K562 (cell line): ENCODE results near the gene SAMD10. TPM values are rescaled to one million over a fixed set of nuclear protein-coding genes. Genes with fewer than 3 reads are reported as not detected.

ENCODE experiments used
- HOXB6 ChIP-seq: fragments of 250-450 bp; sonication (Bioruptor Pico); IDR thresholded peaks from 2 replicates; pipeline ENCODE4 v1.5.1; 2022; ENCODE audit warnings: mild to moderate bottlenecking, borderline replicate concordance
- ID3 ChIP-seq, 2 experiments: fragments of 250-450 bp in 1 of 2; fragments of 450-650 bp in 1 of 2; sonication (Bioruptor Pico) in 1 of 2; IDR thresholded peaks; 2 replicates each; pipeline versions ENCODE4 v1.6.1 to v1.8.0; 2016 to 2021; ENCODE audit warnings: mild to moderate bottlenecking in 2 of 2, moderate library complexity in 2 of 2, missing compliant biosample characterization in 1 of 2, missing genetic modification characterization in 1 of 2
- JUND ChIP-seq, 2 experiments: IDR thresholded peaks; 2 replicates in 1 of 2; 3 replicates in 1 of 2; pipeline ENCODE4 v1.6.1; 2011; ENCODE audit warnings: borderline replicate concordance in 2 of 2, low read depth in 2 of 2, low read length in 2 of 2, improper control_type of control experiment in 1 of 2, missing biosample characterization in 1 of 2, missing genetic modification characterization in 1 of 2, missing genetic modification reagents in 1 of 2
- PBX2 ChIP-seq, 2 experiments: IDR thresholded peaks in 1 of 2; conservative IDR thresholded peaks in 1 of 2; 2 replicates each; pipeline ENCODE4 v1.6.1; 2016; ENCODE audit warnings: low read depth in 2 of 2, mild to moderate bottlenecking in 1 of 2, missing compliant biosample characterization in 1 of 2, missing genetic modification characterization in 1 of 2, moderate library complexity in 1 of 2
- PTRF ChIP-seq: fragments of 450-650 bp; IDR thresholded peaks from 2 replicates; pipeline ENCODE4 v1.6.1; 2016; ENCODE audit warnings: mild to moderate bottlenecking, missing genetic modification characterization, missing compliant biosample characterization
- RFX1 ChIP-seq: fragments of 450-650 bp; IDR thresholded peaks from 2 replicates; pipeline ENCODE4 v1.6.1; 2016; ENCODE audit warnings: mild to moderate bottlenecking, moderate library complexity
- STAT5A ChIP-seq: IDR thresholded peaks from 2 replicates; pipeline ENCODE4 v1.6.1; 2012; ENCODE audit warnings: low read length, inconsistent platforms, borderline replicate concordance
- TAF1 ChIP-seq: IDR thresholded peaks from 2 replicates; pipeline ENCODE4 v1.6.1; 2011; ENCODE audit warnings: mild to moderate bottlenecking, low read length, moderate library complexity; ENCODE audit not compliant: insufficient read depth, control insufficient read depth, severe bottlenecking; ENCODE audit errors: extremely low read depth
- XRCC4 ChIP-seq: IDR thresholded peaks from one replicate; pipeline ENCODE4 v1.6.1; 2011; ENCODE audit not compliant: insufficient read depth, insufficient read length; ENCODE audit errors: extremely low read depth
- ZNF407 ChIP-seq: fragments of 450-650 bp; IDR thresholded peaks from 2 replicates; pipeline ENCODE4 v1.6.1; 2016; ENCODE audit warnings: low read depth
- ZNF436 ChIP-seq: fragments of 250-450, 450-650 bp; sonication (Bioruptor Pico); formaldehyde crosslinking; IDR thresholded peaks from 2 replicates; pipeline ENCODE4 v1.7.0; 2020; ENCODE audit warnings: mild to moderate bottlenecking
- polyA plus RNA-seq, 8 experiments: library from polyadenylated mRNA; depleted of rRNA in 4 of 8; stranded (reverse) in 5 of 8; unstranded in 3 of 8; fragments of >200 nt; fragmentation: Nextera tagmentation in 2 of 8; fragmentation: Illumina TruSeq in 1 of 8; extraction: Ambion mirVana in 2 of 8; extraction: Trizol in 1 of 8; gene quantifications; 2 replicates each; pipeline versions ENCODE4 v1.2.1 to v1.2.3, GENCODE V29; 2011 to 2014; ENCODE audit warnings: inconsistent platforms in 1 of 8, missing spikeins in 1 of 8
- total RNA-seq, 7 experiments: library from RNA; depleted of rRNA in 6 of 7; stranded (reverse); fragments of >200 nt in 6 of 7; fragmentation: Illumina TruSeq in 2 of 7; extraction: Trizol in 2 of 7; gene quantifications; 2 replicates each; pipeline versions ENCODE4 v1.2.1 to v1.2.3, GENCODE V29; 2011 to 2021; ENCODE audit warnings: low replicate concordance in 1 of 7

Gene SAMD10
- total and polyA plus RNA-seq, 9 of the 15 experiments (the other 6 are each of a cell fraction or from before 2014, with no cell fraction given): 0.37 to 15.2 (median 4.8) TPM

GRCh38 chr20:63955827-63956663 is 23.4 kb downstream of the SAMD10 start, which contains the start of gene UCKL1 (continued):
- TF ChIP-seq PBX2 (CRISPR knock-in tag; IDR thresholded peaks at IDR 0.05; ENCODE audit: low read depth) (no peak), PBX2 (tag; conservative IDR thresholded peaks at IDR 0.05; ENCODE audit: low read depth) (no peak), TAF1 (peak; percentile 61), STAT5A (no peak), ZNF407 (peak; percentile 91), PTRF (tag) (no peak), JUND (IDR thresholded peaks at IDR 0.05; ENCODE audit: borderline replicate concordance, low read depth, low read length) (peak; percentile 42; the same call in 1 of the 2 replicates), JUND (tag; IDR thresholded peaks at IDR 0.05; ENCODE audit: borderline replicate concordance, low read depth, low read length) (no peak; the same call in 2 of the 3 replicates), HOXB6 (CRISPR knock-in tag) (no peak), RFX1 (no peak), ID3 (CRISPR knock-in tag; IDR thresholded peaks at IDR 0.05) (no peak), ID3 (tag; IDR thresholded peaks at IDR 0.05) (peak; percentile 76; the same call in 1 of the 2 replicates), XRCC4 (no peak), ZNF436 (no peak)
